GM21619 (cell line): ENCODE results near the gene LYRM9.
"Not testable (repeated sequence)": the region's sequence is repeated elsewhere in the genome, so short reads cannot be mapped to it uniquely, and the experiment has no call there.

Experiments
- ATAC-seq: cut with Tn5 transposase; IDR thresholded peaks from one replicate; pipeline ENCODE4 v1.9.1; 2021; ENCODE audit not compliant: unreplicated experiment

The LYRM9 gene

GRCh38 chr17:27906623-27907022, 13.5 kb upstream of the LYRM9 start:
- ATAC-seq: no peak

GRCh38 chr17:27906226-27906580, 13.0 kb upstream of the LYRM9 start:
- ATAC-seq: no peak

GRCh38 chr17:27905447-27906225, 12.5 kb upstream of the LYRM9 start:
- ATAC-seq: no peak

GRCh38 chr17:27904534-27905446, 11.6 kb upstream of the LYRM9 start:
- ATAC-seq: no peak

- no peak for ATAC-seq
Measured at GRCh38 chr17:27904114-27904513, 10.9 kb upstream of the LYRM9 start.

GRCh38 chr17:27899525-27899924, 6.4 kb upstream of the LYRM9 start:
- ATAC-seq: no peak

GRCh38 chr17:27898096-27898495, 4.9 kb upstream of the LYRM9 start:
- ATAC-seq: no peak

- ATAC-seq: no peak
Measured at GRCh38 chr17:27896701-27897100, 3.5 kb upstream of the LYRM9 start.

- no peak for ATAC-seq
Measured at GRCh38 chr17:27895940-27896535, 2.9 kb upstream of the LYRM9 start.

- no peak for ATAC-seq
Measured at GRCh38 chr17:27895123-27895895, 2.1 kb upstream of the LYRM9 start.

GRCh38 chr17:27893841-27894503, 807 bp upstream of the LYRM9 start:
- no peak for ATAC-seq

GRCh38 chr17:27892542-27892865, 661 bp downstream of the LYRM9 start:
- ATAC-seq: no peak

GRCh38 chr17:27891841-27892240, 1.3 kb downstream of the LYRM9 start:
- no peak for ATAC-seq

GRCh38 chr17:27889711-27890251, 3.4 kb downstream of the LYRM9 start:
- no peak for ATAC-seq

GRCh38 chr17:27888945-27889344, 4.2 kb downstream of the LYRM9 start:
- ATAC-seq: no peak

GRCh38 chr17:27888067-27888466, 5.1 kb downstream of the LYRM9 start:
- no peak for ATAC-seq

- ATAC-seq: not testable (repeated sequence)
Measured at GRCh38 chr17:27886348-27886906, 6.7 kb downstream of the LYRM9 start.

GRCh38 chr17:27882162-27882840, 10.9 kb downstream of the LYRM9 start:
- ATAC-seq: no peak

- peak; percentile 57 for ATAC-seq
Measured at GRCh38 chr17:27879987-27880608, 13.1 kb downstream of the LYRM9 start.
